GM12801 (cell line): ENCODE measurements around the gene USH1C.

Experiments
- TF ChIP-seq, protein P1 (sequence below): IDR thresholded peaks from one replicate; pipeline ENCODE4 v1.5.1; 2011; ENCODE audit warnings: control low read depth; ENCODE audit not compliant: insufficient read length; ENCODE audit errors: extremely low read depth

USH1C gene

DNA sequence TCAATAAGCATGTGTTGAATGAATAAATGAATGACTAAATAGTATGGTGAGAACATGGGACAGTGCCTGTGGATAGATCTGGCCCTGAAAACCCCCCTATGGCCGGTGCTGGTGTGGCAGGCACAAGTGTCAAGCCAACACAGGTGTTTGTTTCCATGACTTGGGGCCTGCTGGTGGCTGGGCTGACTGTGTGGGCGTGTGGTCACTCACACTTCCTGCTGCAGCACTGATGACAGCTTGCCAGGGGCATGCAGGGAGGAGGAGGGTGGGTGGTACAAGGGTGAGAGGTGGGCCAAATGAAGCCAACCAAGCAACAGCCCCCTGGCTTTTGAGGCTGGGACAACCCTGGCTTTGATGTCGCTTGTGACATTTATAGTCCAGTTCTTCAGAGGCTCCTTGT lies 37.3 kb downstream of the USH1C start:
- TF ChIP-seq, protein P1, sequence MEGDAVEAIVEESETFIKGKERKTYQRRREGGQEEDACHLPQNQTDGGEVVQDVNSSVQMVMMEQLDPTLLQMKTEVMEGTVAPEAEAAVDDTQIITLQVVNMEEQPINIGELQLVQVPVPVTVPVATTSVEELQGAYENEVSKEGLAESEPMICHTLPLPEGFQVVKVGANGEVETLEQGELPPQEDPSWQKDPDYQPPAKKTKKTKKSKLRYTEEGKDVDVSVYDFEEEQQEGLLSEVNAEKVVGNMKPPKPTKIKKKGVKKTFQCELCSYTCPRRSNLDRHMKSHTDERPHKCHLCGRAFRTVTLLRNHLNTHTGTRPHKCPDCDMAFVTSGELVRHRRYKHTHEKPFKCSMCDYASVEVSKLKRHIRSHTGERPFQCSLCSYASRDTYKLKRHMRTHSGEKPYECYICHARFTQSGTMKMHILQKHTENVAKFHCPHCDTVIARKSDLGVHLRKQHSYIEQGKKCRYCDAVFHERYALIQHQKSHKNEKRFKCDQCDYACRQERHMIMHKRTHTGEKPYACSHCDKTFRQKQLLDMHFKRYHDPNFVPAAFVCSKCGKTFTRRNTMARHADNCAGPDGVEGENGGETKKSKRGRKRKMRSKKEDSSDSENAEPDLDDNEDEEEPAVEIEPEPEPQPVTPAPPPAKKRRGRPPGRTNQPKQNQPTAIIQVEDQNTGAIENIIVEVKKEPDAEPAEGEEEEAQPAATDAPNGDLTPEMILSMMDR = no peak

DNA sequence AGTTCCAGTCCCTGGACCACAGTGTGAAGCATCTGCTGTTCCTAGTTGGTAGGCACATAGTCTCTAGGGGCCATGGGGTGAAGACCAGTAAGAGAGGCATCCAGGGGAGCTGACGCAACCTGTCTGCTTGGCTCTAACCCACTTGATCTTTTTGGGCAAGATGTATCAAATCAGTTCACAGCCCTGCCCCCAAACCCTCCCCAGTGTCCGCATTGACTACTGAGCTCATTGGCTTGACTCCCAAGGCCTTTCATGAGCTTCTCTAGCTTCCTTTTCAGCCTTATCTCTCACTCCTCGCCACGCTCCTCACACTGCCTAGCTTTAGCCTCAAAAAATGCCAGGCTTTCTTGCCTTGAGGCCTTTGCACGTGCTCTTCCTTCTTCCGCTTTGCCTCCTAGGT lies 37.9 kb downstream of the USH1C start:
- TF ChIP-seq, protein P1 = no peak

DNA sequence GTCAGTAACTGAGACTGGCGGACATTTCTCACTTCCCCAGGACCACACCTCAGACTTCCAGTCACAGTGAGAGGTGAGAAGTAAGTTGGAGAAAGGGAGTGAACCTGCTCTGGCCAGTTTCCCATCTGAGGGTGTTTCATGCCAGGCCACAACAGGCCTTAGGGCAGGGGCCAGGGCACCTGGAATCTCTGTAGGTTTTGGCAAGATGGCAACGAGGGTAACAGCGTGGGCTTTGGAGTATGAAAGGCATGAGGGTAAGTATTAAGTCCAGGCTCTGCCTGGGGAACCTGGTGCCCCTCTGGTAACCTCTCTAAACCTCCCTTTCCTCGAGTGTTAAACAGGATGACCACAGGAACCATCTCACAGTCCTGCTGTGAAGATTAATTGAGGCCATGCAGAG lies 39.1 kb downstream of the USH1C start:
- TF ChIP-seq, protein P1 = no peak

DNA sequence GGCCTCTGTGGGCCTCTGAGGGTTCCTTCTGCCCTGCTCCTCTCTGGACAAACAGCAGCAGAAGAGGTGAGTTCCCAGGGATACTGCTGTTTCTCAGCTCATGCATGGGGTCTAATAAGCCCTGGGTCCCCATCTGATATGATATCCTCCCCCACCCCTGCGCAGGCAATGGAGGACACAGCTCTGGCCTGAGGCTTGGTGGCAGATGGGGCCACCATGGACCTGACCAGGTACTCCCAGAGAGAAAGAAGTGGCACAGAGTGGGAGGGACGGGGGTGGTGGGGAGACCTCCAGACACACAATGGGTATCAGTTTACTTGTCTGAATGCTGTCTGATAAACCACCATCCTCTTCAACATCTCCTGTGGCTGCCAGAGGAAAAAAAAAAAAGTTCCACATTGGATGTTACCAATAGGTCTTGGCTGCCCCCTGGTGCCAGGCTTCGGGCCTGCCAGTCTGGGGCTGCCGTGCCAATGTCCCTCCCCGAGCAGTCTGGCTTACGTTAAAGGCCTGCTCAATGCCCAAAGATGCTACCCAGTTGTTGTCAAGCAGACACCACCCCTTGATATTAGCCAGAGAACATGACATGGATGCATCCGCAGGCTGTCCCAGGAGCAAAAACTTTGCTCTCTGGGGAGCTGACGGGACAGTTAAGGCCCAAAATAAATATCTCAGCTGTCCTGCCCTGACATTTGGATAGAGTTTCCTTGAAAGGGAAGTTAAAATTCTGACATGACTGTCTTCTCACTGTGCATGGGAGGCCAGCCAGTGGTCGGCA lies 39.7 kb downstream of the USH1C start:
- TF ChIP-seq, protein P1 = no peak

DNA sequence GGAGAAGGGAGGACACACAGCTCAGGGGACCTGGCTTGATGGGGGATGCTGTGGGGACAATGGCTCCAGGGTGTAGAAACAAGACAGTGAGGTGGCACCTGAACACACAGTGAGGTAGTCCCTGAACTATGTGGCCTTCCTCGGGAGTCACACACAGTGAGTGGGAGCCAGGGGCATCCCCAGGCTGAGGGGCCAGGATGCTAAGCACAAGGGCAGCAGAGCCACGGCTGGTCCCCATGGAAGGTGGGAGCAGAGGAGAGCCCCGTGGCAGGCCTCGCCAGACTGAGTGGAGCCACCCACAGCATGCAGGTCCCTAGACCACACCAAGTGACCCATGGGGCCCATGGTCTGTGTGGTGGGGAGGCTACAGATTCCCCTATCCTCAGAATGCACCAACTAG lies 41.6 kb downstream of the USH1C start:
- TF ChIP-seq, protein P1 = no peak

DNA sequence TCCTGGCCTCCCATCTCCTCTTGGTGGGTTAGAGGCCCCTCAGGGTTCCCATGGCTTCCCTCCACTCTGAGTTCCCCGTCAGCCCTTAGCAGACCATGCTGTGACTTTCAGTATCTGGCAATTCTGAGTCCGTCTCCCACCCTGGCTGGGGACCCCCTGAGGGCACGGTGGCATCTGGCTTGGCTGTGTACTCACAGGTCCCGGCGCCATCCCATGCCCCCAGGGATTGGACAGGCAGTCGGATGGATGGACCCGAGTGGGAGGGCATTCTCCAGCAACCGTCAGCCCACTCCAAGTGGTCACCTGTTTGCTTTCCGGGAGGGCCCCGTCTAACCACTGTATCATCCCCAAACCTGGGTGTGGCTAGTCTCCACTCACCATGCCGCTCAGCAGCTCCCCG lies 43.5 kb downstream of the USH1C start:
- TF ChIP-seq, protein P1 = no peak

DNA sequence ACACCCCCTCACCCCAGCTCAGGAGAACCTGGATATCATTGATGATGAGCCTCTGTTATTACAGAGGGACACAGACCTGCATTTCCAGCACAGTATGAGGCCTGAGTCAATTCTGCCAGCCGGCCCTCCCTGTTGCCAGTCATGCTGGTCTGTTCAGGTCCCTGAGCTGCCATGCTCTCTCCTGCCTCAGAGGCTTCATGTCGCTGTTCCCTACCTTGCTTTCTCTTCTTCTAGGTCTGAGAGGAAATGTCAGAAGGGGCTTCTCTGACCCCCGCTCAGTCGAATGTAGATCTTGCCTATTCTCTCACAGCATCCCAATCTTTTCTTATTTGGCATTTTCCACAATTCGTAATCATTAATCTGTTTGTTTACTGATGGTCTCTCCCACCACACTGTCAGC lies 45.7 kb downstream of the USH1C start:
- TF ChIP-seq, protein P1 = no peak
